HG03460 (cell line): ENCODE results near the gene ZMYND11.
"Not testable (repeated sequence)": the region's sequence is repeated elsewhere in the genome, so short reads cannot be mapped to it uniquely, and the experiment has no call there.

Experiments
- ATAC-seq: cut with Tn5 transposase; IDR thresholded peaks from one replicate; pipeline ENCODE4 v1.9.1; 2021; ENCODE audit not compliant: unreplicated experiment

Gene ZMYND11

GRCh38 chr10:132946-133898, 2.0 kb upstream of the ZMYND11 start:
- no peak for ATAC-seq

DNA sequence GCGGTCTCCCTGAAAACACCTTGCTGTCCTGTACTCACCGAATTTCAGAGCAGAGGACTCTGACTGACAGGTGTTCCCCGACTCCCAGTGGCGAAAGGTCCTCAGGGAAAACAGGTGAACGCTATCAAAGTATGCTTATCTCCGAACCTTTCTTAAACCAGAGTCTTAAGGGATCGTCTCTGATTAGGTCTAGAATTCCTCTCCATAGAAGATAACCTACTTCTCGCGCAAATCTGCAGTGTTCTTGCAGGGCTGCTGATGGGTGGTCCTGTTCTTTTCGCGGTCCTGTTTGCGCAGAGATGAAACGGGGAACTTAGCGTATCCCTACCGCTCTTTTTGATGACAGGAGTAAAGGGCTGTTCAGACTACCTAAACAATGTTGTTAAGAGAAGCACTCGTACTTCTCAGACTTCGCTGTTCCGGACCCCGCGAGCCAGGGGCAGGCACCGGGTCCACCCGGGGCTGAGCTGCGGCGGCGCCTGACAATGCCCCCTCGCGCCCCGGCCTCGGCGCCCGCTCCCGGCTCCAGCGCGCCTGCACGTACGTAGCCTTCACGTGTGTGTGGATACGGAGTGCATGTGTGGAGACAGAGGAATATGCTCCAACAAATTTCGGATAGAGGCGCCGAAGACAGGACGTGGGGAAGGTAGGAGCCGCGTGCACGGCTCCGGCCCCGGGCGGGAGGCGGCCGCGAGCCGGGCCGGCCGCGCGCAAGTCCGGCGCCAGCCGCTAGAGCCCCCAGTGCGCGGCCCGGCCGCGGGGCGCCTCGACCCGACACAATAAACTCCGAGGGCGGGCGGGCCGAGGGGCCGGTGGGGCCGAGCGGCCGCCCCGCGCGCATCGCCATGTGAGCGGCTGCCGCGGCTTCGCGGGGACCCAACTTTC, 766 bp upstream of the ZMYND11 start:
- ATAC-seq, result peak; percentile 37

GRCh38 chr10:135601-136464, 578 bp downstream of the ZMYND11 start:
- peak; percentile 26 for ATAC-seq

DNA sequence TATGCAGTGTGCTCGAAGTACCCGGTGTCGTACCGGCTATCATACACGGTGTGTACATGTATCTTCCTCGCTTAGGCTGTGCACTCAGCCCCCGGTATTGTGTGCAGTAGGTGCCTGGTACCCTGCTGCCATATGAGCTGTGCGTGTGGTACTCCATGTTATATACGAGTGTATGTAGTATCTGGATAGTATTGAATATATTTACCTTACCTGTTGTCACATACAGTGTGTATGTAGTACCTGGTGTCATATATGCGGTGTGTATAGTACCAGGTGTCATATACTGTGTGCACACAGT, 1.2 kb downstream of the ZMYND11 start:
- ATAC-seq, result no peak

- peak; percentile 28 for ATAC-seq
Measured at GRCh38 chr10:137031-137430, 1.8 kb downstream of the ZMYND11 start.

GRCh38 chr10:137606-138005, 2.4 kb downstream of the ZMYND11 start:
- ATAC-seq, result no peak

DNA sequence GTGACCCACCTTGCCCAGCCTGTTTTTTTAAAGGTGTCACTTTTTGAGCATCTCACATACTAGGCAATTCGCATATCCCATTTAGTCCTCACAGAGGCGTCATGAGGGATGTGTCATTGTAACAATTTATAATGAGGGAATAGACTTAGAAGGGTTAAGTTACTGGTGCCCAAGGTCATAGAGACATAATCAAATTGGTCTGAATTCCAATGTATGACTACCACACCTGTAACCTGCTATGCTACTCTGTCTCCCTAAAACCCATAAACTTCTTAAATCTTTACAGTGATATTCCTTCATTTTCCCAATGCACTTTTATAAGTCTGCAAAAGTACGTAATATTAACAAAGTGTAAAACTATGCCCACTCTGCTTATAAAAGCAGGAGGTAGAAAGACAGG, 7.1 kb downstream of the ZMYND11 start:
- no peak for ATAC-seq

DNA sequence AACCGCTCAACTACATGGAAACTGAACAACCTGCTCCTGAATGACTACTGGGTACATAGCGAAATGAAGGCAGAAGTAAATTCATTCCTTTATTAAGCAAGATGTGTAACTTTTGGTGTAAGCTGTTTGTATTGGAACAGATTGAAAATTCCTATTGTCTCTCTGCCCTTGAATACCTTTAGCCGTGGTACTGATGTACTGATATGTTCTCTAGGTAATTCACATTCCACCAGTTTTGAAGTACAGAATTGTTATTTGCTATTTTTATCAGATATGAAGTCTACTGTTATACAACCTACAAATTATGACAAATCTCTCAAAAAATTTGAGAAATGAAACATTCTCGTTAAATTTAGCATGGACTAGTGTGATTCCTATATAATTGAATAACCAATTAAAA, 17.7 kb downstream of the ZMYND11 start:
- ATAC-seq, result no peak

GRCh38 chr10:154348-154747, 19.1 kb downstream of the ZMYND11 start:
- no peak for ATAC-seq

DNA sequence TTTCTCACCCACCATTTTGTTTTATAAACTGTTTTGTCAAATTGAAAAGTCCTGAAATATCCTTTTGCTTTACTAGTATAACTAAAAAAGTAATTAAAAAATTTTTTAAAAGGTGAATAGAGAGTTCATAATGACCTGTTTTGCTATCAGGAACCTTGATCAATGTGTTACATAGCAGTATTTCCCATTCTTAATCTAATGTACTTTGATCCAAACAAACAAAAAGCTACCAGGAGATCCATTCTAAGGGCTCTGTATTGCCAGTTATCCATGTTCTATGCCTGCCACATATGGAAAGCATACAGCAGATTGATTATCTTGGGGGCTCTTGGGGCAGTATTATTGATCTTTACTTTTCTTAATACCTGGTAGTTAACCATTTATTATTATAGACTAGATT, 32.1 kb downstream of the ZMYND11 start:
- no peak for ATAC-seq

DNA sequence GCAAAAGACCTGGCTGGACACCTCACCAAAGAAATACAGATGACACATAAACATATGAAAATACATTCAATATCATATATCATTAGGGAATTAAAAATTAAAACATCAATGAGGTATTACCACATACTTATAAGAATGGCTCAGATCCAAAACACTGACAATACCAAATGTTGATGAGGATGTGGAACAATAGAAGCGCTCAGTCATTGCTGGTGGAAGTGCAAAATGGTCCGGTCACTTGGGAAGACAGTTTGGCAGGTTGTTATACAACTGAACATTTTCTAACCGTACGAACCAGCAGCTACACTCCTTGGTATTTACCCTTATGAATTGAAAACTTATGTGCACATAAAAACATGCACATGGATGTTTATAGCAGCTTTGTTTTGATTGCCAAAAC, 38.5 kb downstream of the ZMYND11 start:
- no peak for ATAC-seq

DNA sequence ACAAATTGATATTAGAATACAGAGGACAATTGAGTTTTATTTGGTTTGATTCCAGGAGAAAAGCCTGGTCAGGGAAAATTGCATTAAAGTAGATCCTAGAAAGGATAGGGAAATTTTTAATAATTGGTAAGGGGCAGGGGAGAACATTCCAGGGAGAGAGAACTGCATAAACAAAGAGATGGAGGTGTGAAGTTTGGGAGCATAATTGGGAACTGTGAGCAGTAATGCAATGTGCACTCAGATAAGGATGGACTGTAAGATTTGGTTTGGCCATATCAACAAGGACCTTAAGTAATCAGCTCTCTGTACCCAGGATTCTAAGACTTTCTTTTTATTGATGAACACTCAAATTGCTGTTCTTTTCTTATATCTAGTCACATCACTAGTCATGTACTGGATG, 41.4 kb downstream of the ZMYND11 start:
- no peak for ATAC-seq

- ATAC-seq, result no peak
Measured at GRCh38 chr10:178208-178607, 43.0 kb downstream of the ZMYND11 start.

DNA sequence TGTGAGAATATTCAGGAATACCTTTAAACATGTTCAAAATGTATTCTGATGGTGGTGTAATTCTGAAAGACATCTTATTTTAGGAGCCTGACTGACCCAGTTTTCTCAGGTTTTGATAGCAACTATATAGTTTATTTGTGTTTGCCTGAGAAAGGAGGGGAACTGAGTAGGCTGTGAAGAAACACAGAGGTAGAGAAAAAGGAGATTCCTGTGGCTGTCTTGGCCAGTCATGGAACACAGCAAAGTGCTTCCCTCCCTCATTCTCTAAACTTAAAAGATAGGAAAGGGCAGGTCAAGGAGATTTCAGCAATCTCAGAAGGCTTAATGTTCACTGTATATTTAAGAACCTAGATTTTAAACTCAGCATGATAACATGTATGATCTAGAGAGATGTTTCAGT, 43.5 kb downstream of the ZMYND11 start:
- no peak for ATAC-seq

- no peak for ATAC-seq
Measured at GRCh38 chr10:182441-183201, 47.4 kb downstream of the ZMYND11 start.

DNA sequence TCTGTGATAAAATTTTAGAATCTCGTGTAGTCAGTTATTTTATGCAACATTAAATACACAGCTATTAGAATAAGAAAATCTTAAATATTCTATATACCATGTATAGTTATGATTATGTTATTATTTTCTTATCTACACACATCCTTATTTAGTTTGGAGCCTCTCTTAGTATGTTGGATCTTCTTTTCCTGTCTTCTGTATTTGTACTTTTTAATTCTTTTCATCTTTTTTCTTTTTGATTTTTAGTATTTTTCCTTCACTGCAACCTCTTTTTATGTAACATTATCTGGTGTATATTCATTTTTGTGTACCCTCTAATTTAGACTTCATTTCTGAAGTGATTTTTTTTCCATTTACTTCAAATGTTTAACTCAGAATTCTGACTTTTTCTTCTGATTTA, 48.9 kb downstream of the ZMYND11 start:
- ATAC-seq, result no peak

GRCh38 chr10:184911-185310, 49.7 kb downstream of the ZMYND11 start:
- no peak for ATAC-seq

- not testable (repeated sequence) for ATAC-seq
Measured at GRCh38 chr10:185571-185970, 50.3 kb downstream of the ZMYND11 start.

DNA sequence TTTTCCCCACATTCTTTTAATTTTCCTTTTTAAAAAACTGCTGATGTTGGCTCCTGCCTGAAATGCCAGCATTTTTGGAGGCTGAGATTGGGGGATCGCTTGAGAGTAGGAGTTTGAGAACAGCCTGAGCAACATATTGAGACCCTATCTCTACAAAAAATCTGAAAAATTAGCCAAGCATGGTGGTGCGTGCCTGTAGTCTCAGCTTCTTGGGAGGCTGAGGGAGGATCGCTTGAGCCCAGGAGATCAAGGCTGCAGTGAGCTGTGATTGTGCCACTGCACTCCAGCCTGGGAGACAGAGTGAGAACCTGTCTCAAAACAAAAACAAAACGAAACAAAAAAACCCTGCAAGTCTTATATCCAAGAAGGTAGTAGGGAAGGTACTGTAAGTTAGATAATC, 51.7 kb downstream of the ZMYND11 start:
- no peak for ATAC-seq

GRCh38 chr10:188546-188945, 53.3 kb downstream of the ZMYND11 start:
- no peak for ATAC-seq
